Skin of body (tissue), 2 donors: Measurements from ENCODE around the gene NPIPB4. TPM values are rescaled to one million over a fixed set of nuclear protein-coding genes. Genes with fewer than 3 reads are reported as not detected.
"Not testable (repeated sequence)": the region's sequence is repeated elsewhere in the genome, so short reads cannot be mapped to it uniquely, and the experiment has no call there.

ENCODE experiments used
- DNase-seq: peaks from one replicate; lab custom pipeline; 2025; lab: John Stamatoyannopoulos, UW
- total RNA-seq: library from RNA; depleted of rRNA; stranded (reverse); fragments of >200 nt; gene quantifications from one replicate; pipeline ENCODE4 v1.2.3, GENCODE V29; 2014

Gene NPIPB4
- 77.1 TPM for total RNA-seq

- not testable (repeated sequence) for DNase-seq
These were observed at the start of gene NPIPB4 for GRCh38 chr16:21857656-21858055. TSS of gene NPIPB4 (minus strand) at chr16:21857756. CDS start at chr16:21857378, 378 bp downstream.

- not testable (repeated sequence) for DNase-seq
These were observed 41.4 kb upstream of the NPIPB4 start for GRCh38 chr16:21898998-21899397.

- not testable (repeated sequence) for DNase-seq
These were observed 24.4 kb upstream of the NPIPB4 start for GRCh38 chr16:21881988-21882387.

GRCh38 chr16:21837186-21837585, 20.4 kb downstream of the NPIPB4 start:
- not testable (repeated sequence) for DNase-seq

GRCh38 chr16:21836334-21836733, 21.2 kb downstream of the NPIPB4 start:
- DNase-seq = not testable (repeated sequence)

GRCh38 chr16:21835747-21836146, 21.8 kb downstream of the NPIPB4 start:
- DNase-seq = not testable (repeated sequence)

- DNase-seq = not testable (repeated sequence)
These were observed 23.3 kb downstream of the NPIPB4 start for GRCh38 chr16:21834211-21834610.

GRCh38 chr16:21829929-21830328, 27.6 kb downstream of the NPIPB4 start:
- DNase-seq = not testable (repeated sequence)

GRCh38 chr16:21826067-21826706, 31.4 kb downstream of the NPIPB4 start:
- peak; percentile 1 for DNase-seq

- not testable (repeated sequence) for DNase-seq
These were observed 32.0 kb downstream of the NPIPB4 start for GRCh38 chr16:21825526-21825925.

- DNase-seq = not testable (repeated sequence)
These were observed 34.3 kb downstream of the NPIPB4 start for GRCh38 chr16:21823258-21823657.

- not testable (repeated sequence) for DNase-seq
These were observed 36.6 kb downstream of the NPIPB4 start for GRCh38 chr16:21820908-21821465.

- DNase-seq = peak; percentile 70
These were observed 37.3 kb downstream of the NPIPB4 start for GRCh38 chr16:21820028-21820907.

GRCh38 chr16:21819617-21820016, 37.9 kb downstream of the NPIPB4 start:
- not testable (repeated sequence) for DNase-seq

- not testable (repeated sequence) for DNase-seq
These were observed 40.5 kb downstream of the NPIPB4 start for GRCh38 chr16:21817012-21817411.

GRCh38 chr16:21815694-21816093, 41.9 kb downstream of the NPIPB4 start:
- DNase-seq = not testable (repeated sequence)

- DNase-seq = not testable (repeated sequence)
These were observed 55.2 kb downstream of the NPIPB4 start for GRCh38 chr16:21802375-21802663.

GRCh38 chr16:21801538-21802374, 55.8 kb downstream of the NPIPB4 start:
- DNase-seq = not testable (repeated sequence)

- not testable (repeated sequence) for DNase-seq
These were observed 59.0 kb downstream of the NPIPB4 start for GRCh38 chr16:21798601-21799000.

GRCh38 chr16:21793310-21793709, 64.2 kb downstream of the NPIPB4 start:
- DNase-seq = not testable (repeated sequence)

GRCh38 chr16:21790506-21790905, 67.0 kb downstream of the NPIPB4 start:
- not testable (repeated sequence) for DNase-seq
